Naive thymus-derived CD4-positive, alpha-beta T cell (primary cell): Measurements from ENCODE around the gene DUOXA1. TPM values are rescaled to one million over a fixed set of nuclear protein-coding genes. Genes with fewer than 3 reads are reported as not detected.

Source experiments
- ATAC-seq: fragments of 150-1000 bp; cut with Tn5 transposase; 2 replicates; pipeline ENCODE4 v1.10.0; 2021; ENCODE audit warnings: mild to moderate bottlenecking, moderate library complexity
- CTCF ChIA-PET: fragments of 350-600 bp; sonication (Branson Sonifier 250); formaldehyde crosslinking; loops from one replicate; lab custom pipeline; 2021; ENCODE audit warnings: antibody characterized with exemption; lab: Charles Lee
- POLR2A ChIA-PET: fragments of 350-600 bp; sonication (Branson Sonifier 250); formaldehyde crosslinking; loops from one replicate; lab custom pipeline; 2021; ENCODE audit warnings: antibody characterized with exemption, inconsistent platforms; lab: Charles Lee
- DNase-seq, 9 donors: peaks; one replicate each; pipeline versions ENCODE4 v3.0.0 to v3.0.0-alpha.2; 2020 to 2022; ENCODE audit warnings: mixed read lengths in 1 of 9
- H3K27ac ChIP-seq: one replicate; pipeline ENCODE4 v1.7.0; 2013; ENCODE audit warnings: mild to moderate bottlenecking, low read depth, low read length, moderate library complexity
- H3K27me3 ChIP-seq, 2 donors: one replicate each; pipeline ENCODE4 v1.7.0; 2013; ENCODE audit warnings: low read length in 2 of 2, mild to moderate bottlenecking in 2 of 2, moderate library complexity in 2 of 2; ENCODE audit not compliant: control insufficient read depth in 2 of 2, insufficient read depth in 2 of 2
- H3K36me3 ChIP-seq, 3 experiments: 1 replicate in 2 of 3; 2 replicates in 1 of 3; pipeline ENCODE4 v1.7.0; 2013; ENCODE audit warnings: low read length in 3 of 3, mild to moderate bottlenecking in 3 of 3, moderate library complexity in 1 of 3; ENCODE audit not compliant: insufficient read depth in 3 of 3, control insufficient read depth in 2 of 3
- H3K4me1 ChIP-seq, 2 donors: one replicate each; pipeline ENCODE4 v1.7.0; 2013; ENCODE audit warnings: low read length in 2 of 2, mild to moderate bottlenecking in 2 of 2, moderate library complexity in 1 of 2; ENCODE audit not compliant: control insufficient read depth in 2 of 2, insufficient read depth in 2 of 2
- H3K4me3 ChIP-seq: 2 replicates; pipeline ENCODE4 v1.7.0; 2013; ENCODE audit warnings: mild to moderate bottlenecking, low read length
- H3K9me3 ChIP-seq, 3 experiments: 1 replicate in 2 of 3; 2 replicates in 1 of 3; pipeline ENCODE4 v1.7.0; 2013; ENCODE audit warnings: low read length in 3 of 3; ENCODE audit not compliant: control insufficient read depth in 2 of 3
- H3K27ac Mint-ChIP-seq, 9 donors: one replicate each; pipeline ENCODE4 v1.8.0; 2020 to 2022; ENCODE audit warnings: mixed read lengths in 9 of 9, mild to moderate bottlenecking in 8 of 9, moderate library complexity in 5 of 9, inconsistent platforms in 2 of 9
- H3K27me3 Mint-ChIP-seq, 5 donors: one replicate each; pipeline ENCODE4 v1.8.0; 2021 to 2022; ENCODE audit warnings: mixed read lengths in 5 of 5, mild to moderate bottlenecking in 1 of 5
- H3K36me3 Mint-ChIP-seq, 5 donors: one replicate each; pipeline ENCODE4 v1.8.0; 2020 to 2022; ENCODE audit warnings: mixed read lengths in 5 of 5, mild to moderate bottlenecking in 3 of 5, inconsistent platforms in 1 of 5
- H3K4me1 Mint-ChIP-seq, 7 donors: one replicate each; pipeline ENCODE4 v1.8.0; 2020 to 2022; ENCODE audit warnings: mixed read lengths in 7 of 7, mild to moderate bottlenecking in 3 of 7, inconsistent platforms in 1 of 7
- H3K4me3 Mint-ChIP-seq, 10 donors: one replicate each; pipeline ENCODE4 v1.8.0; 2020 to 2022; ENCODE audit warnings: mild to moderate bottlenecking in 10 of 10, mixed read lengths in 10 of 10, moderate library complexity in 6 of 10, inconsistent platforms in 2 of 10
- H3K9me3 Mint-ChIP-seq, 11 donors: one replicate each; pipeline ENCODE4 v1.8.0; 2020 to 2022; ENCODE audit warnings: mixed read lengths in 11 of 11, mild to moderate bottlenecking in 4 of 11, inconsistent platforms in 1 of 11, moderate library complexity in 1 of 11
- intact Hi-C, 2 donors: fragments of 100-400 bp; cut with micrococcal nuclease; formaldehyde crosslinking; loops; one replicate each; pipeline ENCODE4 v1.15.1; 2023
- polyA plus RNA-seq, 2 donors: library from polyadenylated mRNA; unstranded; fragments of 300-500 nt; fragmentation: Illumina TruSeq; gene quantifications; one replicate each; pipeline ENCODE4 v1.2.3, GENCODE V29; 2021
- total RNA-seq, 6 experiments: library from RNA in 5 of 6; stranded (reverse) in 5 of 6; gene quantifications; 1 replicate in 5 of 6; 2 replicates in 1 of 6; pipeline ENCODE4 v1.2.3 and lab custom pipeline; 2021 to 2026

The DUOXA1 gene
- total and polyA plus RNA-seq, 7 experiments from 2014 or later: 0.22 to 0.51 (median 0.49) TPM; not detected in 4

DNA sequence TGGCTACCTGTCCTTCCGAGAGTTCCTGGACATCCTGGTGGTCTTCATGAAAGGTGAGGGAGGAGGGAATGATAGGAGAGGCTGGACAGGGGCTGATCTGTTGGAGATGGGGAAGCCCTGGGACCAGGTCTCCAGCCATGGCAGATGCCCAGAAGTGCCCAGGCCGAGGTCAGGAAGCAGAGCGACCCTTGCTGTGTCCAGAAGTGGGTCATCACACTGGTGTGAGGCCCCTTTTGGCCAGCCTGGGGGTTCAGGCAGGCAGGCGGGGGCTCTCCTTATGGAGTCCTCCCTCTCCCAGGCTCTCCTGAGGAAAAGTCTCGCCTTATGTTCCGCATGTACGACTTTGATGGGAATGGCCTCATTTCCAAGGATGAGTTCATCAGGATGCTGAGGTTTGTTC is 17.9 kb upstream of the DUOXA1 start:
- ChIA-PET CTCF (no interaction called here), POLR2A (no interaction called here)
- no peak overlapping the region for H3K4me3 ChIP-seq
- H3K27me3 ChIP-seq: no peaks in the 10 kb centered on the region
- H3K27ac ChIP-seq: no peak overlapping the region
- Mint-ChIP-seq H3K27ac (no peak overlapping the region), H3K4me1 (peaks cover 0 to 4% (median 0%) of the 10 kb centered on the region in 7 donors), H3K36me3 (peaks cover 0 to 10% (median 0%) of the 10 kb centered on the region in 5 donors), H3K4me3 (no peak overlapping the region), H3K9me3 (no peaks in the 10 kb centered on the region), H3K27me3 (peaks cover 0 to 3% (median 0%) of the 10 kb centered on the region in 5 donors)
- DNase-seq (no peak), ATAC-seq (no peak)
- intact Hi-C loops: no loop called here
- no peaks in the 10 kb centered on the region for H3K4me1 ChIP-seq
- H3K9me3 ChIP-seq: no peaks in the 10 kb centered on the region
- peaks cover 0 to 3% (median 0%) of the 10 kb centered on the region in 3 experiments for H3K36me3 ChIP-seq

DNA sequence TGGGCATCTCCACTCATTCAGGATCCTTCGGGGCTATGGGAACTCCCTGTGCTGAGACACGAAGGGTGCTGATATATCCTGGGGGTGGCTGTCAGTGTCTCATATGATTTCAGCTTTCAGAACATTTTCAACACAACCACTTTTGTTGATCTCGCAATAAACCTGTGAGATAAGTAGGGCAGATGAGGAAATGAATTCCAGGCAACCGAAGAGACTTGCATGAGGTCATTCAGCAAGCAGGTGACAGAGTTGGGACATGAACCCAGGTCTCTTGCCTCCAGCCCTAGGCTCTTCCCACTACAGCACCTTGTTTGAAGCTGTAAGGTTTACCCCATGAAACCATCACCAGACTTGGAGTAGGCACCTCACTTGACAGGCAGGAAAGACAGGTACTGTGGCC is 16.7 kb upstream of the DUOXA1 start:
- ATAC-seq (no peak), DNase-seq (no peak)
- H3K27ac ChIP-seq: no peak overlapping the region
- H3K4me3 Mint-ChIP-seq: no peak overlapping the region
- H3K4me3 ChIP-seq: no peak overlapping the region
- no peaks in the 10 kb centered on the region for H3K4me1 ChIP-seq
- H3K36me3 ChIP-seq: peaks cover 0 to 2% (median 0%) of the 10 kb centered on the region in 3 experiments
- no peak overlapping the region for H3K27ac Mint-ChIP-seq
- peaks cover 0 to 3% (median 0%) of the 10 kb centered on the region in 5 donors for H3K27me3 Mint-ChIP-seq
- peaks cover 0 to 4% (median 0%) of the 10 kb centered on the region in 5 donors for H3K36me3 Mint-ChIP-seq
- no peaks in the 10 kb centered on the region for H3K9me3 Mint-ChIP-seq
- POLR2A ChIA-PET: no interaction called here
- no peaks in the 10 kb centered on the region for H3K9me3 ChIP-seq
- H3K27me3 ChIP-seq: no peaks in the 10 kb centered on the region
- CTCF ChIA-PET: no interaction called here
- intact Hi-C loops: no loop called here
- H3K4me1 Mint-ChIP-seq: peaks cover 0 to 4% (median 0%) of the 10 kb centered on the region in 7 donors

DNA sequence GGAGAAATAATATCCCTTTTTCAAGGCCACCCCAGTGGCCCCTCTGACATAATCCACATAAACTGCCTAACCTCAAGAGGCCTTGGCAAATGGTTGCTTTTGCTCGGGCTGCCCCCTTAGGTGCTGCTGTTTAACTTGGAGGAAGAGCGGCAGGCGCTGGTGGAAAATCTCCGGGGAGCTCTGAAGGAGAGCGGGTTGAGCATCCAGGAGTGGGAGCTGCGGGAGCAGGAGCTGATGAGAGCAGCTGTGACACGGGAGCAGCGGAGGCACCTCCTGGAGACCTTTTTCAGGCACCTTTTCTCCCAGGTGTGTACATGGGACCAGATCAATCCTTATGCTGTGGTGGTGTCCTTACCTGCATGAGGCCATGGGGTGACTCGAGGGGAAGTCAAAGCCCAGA is 15.1 kb upstream of the DUOXA1 start:
- no peaks in the 10 kb centered on the region for H3K9me3 ChIP-seq
- Mint-ChIP-seq H3K36me3 (no peaks in the 10 kb centered on the region), H3K9me3 (no peaks in the 10 kb centered on the region), H3K4me3 (no peak overlapping the region), H3K27ac (no peak overlapping the region), H3K4me1 (peaks cover 0 to 4% (median 0%) of the 10 kb centered on the region in 7 donors), H3K27me3 (peaks cover 0 to 3% (median 0%) of the 10 kb centered on the region in 5 donors)
- H3K4me1 ChIP-seq: no peaks in the 10 kb centered on the region
- POLR2A ChIA-PET: no interaction called here
- no peaks in the 10 kb centered on the region for H3K36me3 ChIP-seq
- intact Hi-C loops: no loop called here
- H3K27me3 ChIP-seq: no peaks in the 10 kb centered on the region
- CTCF ChIA-PET: no interaction called here
- DNase-seq (no peak), ATAC-seq (no peak)
- H3K4me3 ChIP-seq: no peak overlapping the region
- H3K27ac ChIP-seq: no peak overlapping the region

DNA sequence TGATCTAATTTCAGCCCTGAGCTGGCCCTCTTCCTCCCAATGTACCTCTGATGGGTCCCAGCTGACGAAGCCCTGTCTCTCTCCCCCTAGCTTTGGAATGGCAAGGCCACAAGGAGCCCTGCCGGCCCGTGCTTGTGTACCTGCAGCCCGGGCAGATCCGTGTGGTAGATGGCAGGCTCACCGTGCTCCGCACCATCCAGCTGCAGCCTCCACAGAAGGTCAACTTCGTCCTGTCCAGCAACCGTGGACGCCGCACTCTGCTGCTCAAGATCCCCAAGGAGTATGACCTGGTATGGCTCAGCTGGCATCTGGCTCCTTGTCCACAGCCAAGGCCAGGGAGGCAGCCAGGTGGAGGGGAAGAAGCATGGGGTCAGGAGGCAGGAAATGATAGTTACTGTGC is 14.3 kb upstream of the DUOXA1 start:
- CTCF ChIA-PET: no interaction called here
- H3K27me3 Mint-ChIP-seq: peaks cover 0 to 3% (median 0%) of the 10 kb centered on the region in 5 donors

DNA sequence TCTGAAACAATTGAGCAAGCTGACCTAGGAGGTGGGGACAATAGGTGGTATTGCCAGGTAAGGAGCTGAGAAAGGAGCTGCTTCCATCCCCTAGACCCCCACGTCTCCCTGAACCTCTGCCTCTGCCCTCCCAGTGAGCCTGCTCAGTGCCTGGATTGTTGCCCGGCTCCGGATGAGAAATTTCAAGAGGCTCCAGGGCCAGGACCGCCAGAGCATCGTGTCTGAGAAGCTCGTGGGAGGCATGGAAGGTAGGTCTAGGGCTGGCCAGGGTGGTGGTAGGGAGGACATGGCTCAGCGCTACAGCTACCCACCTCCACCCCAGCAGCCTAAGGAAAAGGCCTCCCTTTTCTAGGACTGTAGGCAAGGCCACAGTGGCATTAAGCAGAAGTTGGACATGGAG is 13.4 kb upstream of the DUOXA1 start:
- POLR2A ChIA-PET: no interaction called here
- DNase-seq: no peak
- Histone ChIP-seq H3K4me1 (no peaks in the 10 kb centered on the region), H3K27ac (no peak overlapping the region), H3K36me3 (no peaks in the 10 kb centered on the region), H3K4me3 (no peak overlapping the region), H3K27me3 (no peaks in the 10 kb centered on the region), H3K9me3 (no peaks in the 10 kb centered on the region)
- no peak overlapping the region for H3K4me3 Mint-ChIP-seq
- peaks cover 0 to 7% (median 0%) of the 10 kb centered on the region in 5 donors for H3K27me3 Mint-ChIP-seq
- H3K4me1 Mint-ChIP-seq: peaks cover 0 to 4% (median 0%) of the 10 kb centered on the region in 7 donors
- ATAC-seq: no peak
- H3K36me3 Mint-ChIP-seq: no peaks in the 10 kb centered on the region
- CTCF ChIA-PET: no interaction called here
- intact Hi-C loops: no loop called here
- H3K9me3 Mint-ChIP-seq: no peaks in the 10 kb centered on the region
- no peak overlapping the region for H3K27ac Mint-ChIP-seq

More for the DNA sequence above, 14.3 kb upstream of the DUOXA1 start:
- Mint-ChIP-seq H3K36me3 (no peaks in the 10 kb centered on the region), H3K9me3 (no peaks in the 10 kb centered on the region), H3K27ac (no peak overlapping the region), H3K4me3 (no peak overlapping the region), H3K4me1 (peaks cover 0 to 4% (median 0%) of the 10 kb centered on the region in 7 donors)
- H3K27me3 ChIP-seq: no peaks in the 10 kb centered on the region
- H3K4me1 ChIP-seq: no peaks in the 10 kb centered on the region
- POLR2A ChIA-PET: no interaction called here
- no peaks in the 10 kb centered on the region for H3K36me3 ChIP-seq
- H3K27ac ChIP-seq: no peak overlapping the region
- ATAC-seq: no peak
- intact Hi-C loops: no loop called here
- no peak overlapping the region for H3K4me3 ChIP-seq
- no peak for DNase-seq
- no peaks in the 10 kb centered on the region for H3K9me3 ChIP-seq

DNA sequence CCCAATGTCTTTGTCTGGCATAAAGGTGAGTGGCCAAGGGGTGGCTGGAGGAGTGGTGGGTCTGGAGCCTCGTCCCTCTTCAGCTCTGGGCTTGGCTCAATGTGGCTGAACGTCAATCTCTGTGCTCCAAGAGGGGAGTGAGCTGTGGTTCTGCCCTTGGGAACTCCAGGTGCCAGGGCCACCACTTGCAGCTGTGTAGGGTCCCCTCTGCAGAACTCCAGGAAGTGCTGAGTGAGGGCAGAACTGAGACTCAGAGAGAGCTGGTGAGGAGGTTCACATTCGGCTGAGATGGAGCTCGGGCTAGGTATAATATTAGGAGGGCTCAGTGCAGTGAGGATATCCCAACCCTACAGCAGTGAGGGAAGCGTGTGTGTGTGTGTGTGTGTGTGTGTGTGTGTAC is 11.7 kb upstream of the DUOXA1 start:
- Mint-ChIP-seq H3K9me3 (no peaks in the 10 kb centered on the region), H3K27ac (no peak overlapping the region), H3K27me3 (peaks cover 3 to 12% (median 5%) of the 10 kb centered on the region in 5 donors), H3K4me1 (peaks cover 0 to 4% (median 3%) of the 10 kb centered on the region in 7 donors), H3K4me3 (no peak overlapping the region), H3K36me3 (no peaks in the 10 kb centered on the region)
- no peak overlapping the region for H3K27ac ChIP-seq
- DNase-seq (no peak), ATAC-seq (no peak)
- ChIA-PET CTCF (no interaction called here), POLR2A (interaction anchor here (1.0 kb wide), 1 partner anchor 25 kb away, joined by 4 read pairs; no protein-coding TSS in a partner anchor)
- no peak overlapping the region for H3K4me3 ChIP-seq
- H3K27me3 ChIP-seq: peaks cover 0 to 2% of the 10 kb centered on the region in 2 donors
- intact Hi-C loops: no loop called here
- H3K9me3 ChIP-seq: no peaks in the 10 kb centered on the region
- H3K36me3 ChIP-seq: no peaks in the 10 kb centered on the region
- peaks cover 0 to 1% of the 10 kb centered on the region in 2 donors for H3K4me1 ChIP-seq

DNA sequence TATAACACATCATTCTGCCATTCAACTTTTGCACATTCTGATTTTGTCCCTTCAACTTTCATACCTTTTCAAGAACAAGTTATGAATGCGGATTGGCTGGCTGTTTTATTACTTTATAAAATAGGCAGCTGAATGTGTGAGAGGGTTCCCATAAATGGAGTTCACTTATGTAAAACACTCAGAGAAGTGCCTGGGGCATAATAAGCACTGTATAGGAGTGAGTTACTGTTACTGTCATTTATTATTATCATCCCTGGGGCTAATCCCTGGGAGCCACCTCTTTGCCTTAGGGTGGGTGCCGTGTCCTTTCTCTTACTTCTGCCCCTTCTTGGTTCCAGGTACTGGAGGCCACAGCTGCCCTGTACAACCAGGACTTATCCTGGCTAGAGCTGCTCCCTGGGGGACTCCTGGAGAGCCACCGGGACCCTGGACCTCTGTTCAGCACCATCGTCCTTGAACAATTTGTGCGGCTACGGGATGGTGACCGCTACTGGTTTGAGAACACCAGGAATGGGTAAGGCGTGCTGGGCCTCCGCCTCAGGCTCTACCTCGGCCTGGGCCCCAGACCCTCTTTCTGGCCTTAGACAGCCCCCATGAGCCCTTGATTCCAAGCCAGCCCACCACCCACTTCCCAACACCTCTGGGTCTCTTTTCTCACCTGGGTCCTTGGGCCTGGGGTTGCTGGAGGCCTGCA is 11.0 kb upstream of the DUOXA1 start:
- peaks cover 0 to 6% of the 10 kb centered on the region in 2 donors for H3K4me1 ChIP-seq
- Mint-ChIP-seq H3K9me3 (no peaks in the 10 kb centered on the region), H3K27me3 (peaks cover 6 to 16% (median 9%) of the 10 kb centered on the region in 5 donors), H3K4me3 (no peak overlapping the region), H3K36me3 (no peaks in the 10 kb centered on the region), H3K27ac (no peak overlapping the region), H3K4me1 (peaks cover 2 to 8% (median 7%) of the 10 kb centered on the region in 7 donors)
- ChIA-PET POLR2A (no interaction called here), CTCF (no interaction called here)
- ATAC-seq: no peak
- no peak overlapping the region for H3K4me3 ChIP-seq
- intact Hi-C loops: no loop called here
- no peaks in the 10 kb centered on the region for H3K36me3 ChIP-seq
- no peak overlapping the region for H3K27ac ChIP-seq
- no peak for DNase-seq
- no peaks in the 10 kb centered on the region for H3K9me3 ChIP-seq
- H3K27me3 ChIP-seq: peaks cover 0 to 6% of the 10 kb centered on the region in 2 donors
